Measurements from ENCODE around the gene GP1BB.
"Not testable (repeated sequence)": the region's sequence is repeated elsewhere in the genome, so short reads cannot be mapped to it uniquely, and the experiment has no call there.

Gene GP1BB

DNA sequence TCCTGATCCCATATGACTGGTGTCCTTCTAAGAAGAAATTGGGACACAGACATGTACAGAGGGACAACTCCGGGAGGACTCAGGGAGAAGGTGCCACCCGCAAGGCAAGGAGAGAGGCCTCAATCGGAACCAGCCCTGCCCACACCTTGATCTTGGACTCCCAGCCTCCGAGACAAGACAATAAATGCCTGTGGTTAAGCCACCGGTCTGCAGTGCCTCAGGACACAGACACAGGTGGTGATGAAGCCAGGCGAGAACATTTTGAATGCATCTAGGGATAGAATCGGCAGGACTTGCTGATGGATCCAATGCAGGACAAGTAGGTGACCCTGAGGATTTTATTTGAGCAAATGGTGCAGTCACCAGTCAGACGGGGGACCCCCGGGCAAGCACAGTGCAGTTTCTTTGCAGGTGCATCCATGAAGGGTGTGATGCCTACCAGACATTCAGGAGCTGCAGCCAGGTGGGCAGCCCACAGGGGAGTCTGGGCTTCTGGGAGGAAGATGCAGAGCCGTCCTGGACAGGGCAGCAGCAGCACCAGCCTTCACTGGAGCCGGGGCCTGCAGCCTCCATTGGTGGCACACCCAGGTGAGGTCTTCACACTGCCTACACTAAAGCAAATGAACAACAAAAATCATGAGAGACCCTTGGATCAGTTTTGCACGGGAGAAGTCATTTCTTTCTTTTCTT, 29.2 kb upstream of the GP1BB start:
- no peak for DNase-seq (ENCODE audit: low read depth)

DNA sequence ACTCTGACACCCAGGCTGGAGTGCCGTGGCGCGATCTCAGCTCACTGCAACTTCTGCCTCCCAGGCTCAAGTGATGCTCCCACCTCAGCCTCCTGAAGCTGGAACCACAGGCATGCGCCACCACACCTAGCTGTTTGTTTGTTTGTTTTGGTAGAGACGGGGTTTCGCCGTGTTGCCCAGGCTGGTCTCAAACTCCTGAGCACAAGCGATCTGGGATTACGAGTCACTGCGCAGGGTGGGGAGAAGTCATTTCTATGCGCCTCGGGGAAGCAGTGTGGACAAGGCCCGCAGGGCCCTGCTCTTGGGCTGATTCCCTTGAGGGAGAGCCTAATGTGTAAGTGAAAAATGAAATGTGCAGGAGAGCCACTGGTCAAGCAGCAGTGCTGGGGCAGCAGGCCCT, 28.6 kb upstream of the GP1BB start:
- DNase-seq (ENCODE audit: low read depth), result no peak

DNA sequence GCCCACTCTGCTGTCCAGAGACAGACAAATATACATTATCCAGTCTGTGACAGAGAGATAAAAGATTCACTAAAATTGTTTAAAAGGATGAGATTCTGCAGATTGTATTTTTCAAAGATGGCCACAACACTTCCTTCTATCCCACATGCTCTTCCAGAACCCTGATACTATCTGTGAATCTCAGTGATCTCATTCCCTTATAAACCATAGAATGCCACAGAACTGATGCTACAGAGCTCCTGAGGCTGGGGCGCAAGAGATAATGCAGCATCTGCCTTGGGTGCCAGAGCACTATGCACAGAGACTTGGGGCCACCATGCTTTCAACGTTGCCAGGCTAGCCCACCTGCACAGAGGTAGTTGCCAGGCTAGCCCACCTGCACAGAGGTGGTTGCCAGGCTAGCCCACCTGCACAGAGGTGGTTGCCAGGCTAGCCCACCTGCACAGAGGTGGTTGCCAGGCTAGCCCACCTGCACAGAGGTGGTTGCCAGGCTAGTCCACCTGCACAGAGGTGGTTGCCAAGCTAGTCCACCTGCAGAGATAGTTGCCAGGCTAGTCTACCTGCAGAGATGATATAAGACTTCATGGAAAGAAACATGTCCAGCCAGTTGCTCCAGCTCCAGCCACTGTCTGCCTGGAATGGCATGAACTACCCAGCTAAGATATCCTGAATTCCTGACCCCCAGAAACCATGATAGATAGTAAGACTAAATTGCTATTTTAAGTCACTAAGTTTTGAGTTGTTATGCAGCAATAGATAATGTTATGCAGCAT, 26.6 kb upstream of the GP1BB start:
- DNase-seq (ENCODE audit: low read depth), result no peak

DNA sequence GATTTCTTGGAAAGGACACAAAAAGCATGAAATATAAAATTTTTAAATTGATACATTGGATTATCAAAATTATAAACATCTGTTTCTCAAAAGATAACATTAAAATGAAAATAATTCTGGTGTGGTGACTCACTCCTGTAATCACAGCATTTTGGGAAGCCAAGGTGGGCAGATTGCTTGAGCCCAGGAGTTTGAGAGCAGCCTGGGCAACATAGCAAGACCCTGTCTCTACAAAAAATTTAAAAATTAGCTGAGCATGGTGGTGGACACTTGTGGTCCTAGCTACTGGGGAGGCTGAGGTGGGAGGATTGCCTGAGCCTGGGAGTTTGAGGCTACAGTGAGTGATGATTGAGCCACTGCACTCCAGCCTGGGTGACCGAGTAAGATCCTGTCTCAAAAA, 25.5 kb upstream of the GP1BB start:
- not testable (repeated sequence) for DNase-seq (ENCODE audit: low read depth)

DNA sequence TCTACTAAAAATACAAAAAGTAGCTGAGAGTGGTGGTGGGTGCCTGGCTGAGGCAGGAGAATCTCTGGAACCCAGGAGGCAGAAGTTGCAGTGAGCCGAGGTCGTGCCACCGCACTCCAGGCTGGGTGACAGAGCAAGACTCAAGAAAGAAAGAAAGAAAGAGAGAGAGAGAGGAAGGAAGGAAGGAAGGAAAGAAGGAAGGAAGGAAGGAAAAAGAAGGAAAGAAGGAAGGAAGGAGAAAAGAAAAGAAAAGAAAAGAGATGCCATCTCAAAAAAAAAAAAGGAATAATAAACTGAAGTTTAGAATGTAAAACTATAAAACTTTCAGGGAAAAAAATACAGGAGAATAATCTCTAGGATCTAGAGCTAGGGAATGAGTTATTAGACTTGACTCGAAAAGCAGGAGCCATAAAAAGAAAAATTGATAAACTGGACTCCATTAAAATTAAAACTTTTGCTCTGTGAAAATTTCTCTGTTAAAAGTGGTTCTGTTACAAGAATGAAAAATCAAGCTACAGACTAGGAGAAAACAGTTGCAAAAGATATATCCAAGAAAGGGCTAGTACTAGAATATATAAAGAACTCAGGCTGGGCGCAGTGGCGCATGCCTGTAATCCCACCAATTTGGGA, 22.4 kb upstream of the GP1BB start:
- no peak for DNase-seq (ENCODE audit: low read depth)

DNA sequence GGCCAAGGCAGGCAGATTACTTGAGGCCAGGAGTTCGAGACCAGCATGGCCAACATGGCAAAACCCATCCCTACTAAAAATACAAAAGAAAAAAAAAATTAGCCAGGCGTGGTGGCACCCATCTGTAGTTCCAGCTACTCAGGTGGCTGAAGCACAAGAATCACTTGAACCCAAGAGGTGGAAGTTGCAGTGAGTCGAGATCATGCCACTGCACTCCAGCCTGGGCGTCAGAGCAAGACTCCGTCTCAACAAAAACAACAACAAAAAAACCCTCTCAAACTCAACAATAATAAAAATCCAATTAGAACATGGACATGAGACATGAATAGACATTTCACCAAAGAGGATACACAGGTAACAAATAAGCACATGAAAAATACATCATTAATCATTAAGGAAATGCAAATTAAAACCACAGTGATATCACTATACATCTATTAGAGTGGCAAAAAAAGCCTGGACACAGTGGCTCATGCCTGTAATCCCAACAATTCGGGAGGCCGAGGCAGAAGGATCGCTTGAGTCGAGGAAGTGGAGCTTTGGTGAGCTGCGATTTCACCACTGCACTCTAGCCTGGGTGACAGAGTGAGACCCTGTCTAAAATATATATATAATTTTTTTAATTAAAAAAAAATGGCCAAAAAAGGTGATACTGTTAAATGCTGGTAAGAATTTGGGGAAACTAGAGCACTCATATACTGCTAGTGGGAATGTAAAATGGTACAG, 21.8 kb upstream of the GP1BB start:
- no peak for DNase-seq (ENCODE audit: low read depth)

DNA sequence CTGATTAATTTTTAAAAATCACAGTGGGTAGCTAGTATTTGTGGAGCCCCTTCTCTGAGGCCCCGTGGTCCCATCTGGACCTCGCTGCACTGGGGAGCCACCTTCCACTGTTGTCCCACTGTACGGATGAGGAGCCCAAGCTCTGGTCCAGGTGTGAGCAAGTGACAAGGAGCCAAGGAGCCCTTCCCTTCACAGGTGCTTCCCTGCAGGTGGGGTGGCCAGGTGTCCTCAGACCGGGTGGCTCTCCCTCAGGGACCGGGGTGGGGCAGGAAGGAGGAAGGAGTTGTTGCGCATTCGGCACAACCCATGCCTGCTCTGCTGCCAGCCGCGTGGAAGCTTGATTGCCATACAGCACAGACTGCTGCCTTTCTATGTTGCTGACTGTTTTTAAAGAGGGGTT, 19.5 kb upstream of the GP1BB start:
- no peak for DNase-seq (ENCODE audit: low read depth)

DNA sequence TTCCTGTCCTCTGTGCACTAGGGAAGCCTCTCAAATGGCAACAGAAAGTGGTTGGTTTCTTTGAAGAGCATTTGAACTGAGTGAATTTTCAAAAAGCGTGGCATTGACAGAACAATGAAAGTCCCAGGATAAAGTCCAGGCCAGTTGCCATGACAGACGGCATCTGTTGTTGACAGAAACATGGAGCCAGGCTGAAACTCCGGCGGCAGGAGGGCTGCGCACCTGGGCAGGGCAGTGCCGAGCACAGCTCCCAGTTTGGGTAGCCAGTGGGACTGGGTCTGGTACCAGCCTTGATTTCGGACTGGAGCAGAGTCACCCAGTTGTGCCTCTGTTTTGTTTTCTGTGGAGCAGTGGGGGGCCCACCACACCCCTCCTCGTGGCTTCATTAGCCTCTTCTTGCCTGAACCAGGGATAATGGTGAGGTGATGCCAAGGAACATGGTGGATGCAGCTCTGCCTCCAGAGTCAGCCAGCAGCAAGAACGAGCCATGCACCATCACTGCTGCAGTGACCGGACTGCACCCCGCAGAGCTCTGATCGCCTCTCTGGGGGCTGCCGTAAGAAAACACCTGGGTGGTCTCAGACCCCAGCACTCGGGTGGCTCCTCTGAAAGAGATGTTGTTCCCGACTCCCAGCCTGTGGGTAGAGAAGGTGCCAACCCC, 18.9 kb upstream of the GP1BB start:
- DNase-seq (ENCODE audit: low read depth), result no peak

DNA sequence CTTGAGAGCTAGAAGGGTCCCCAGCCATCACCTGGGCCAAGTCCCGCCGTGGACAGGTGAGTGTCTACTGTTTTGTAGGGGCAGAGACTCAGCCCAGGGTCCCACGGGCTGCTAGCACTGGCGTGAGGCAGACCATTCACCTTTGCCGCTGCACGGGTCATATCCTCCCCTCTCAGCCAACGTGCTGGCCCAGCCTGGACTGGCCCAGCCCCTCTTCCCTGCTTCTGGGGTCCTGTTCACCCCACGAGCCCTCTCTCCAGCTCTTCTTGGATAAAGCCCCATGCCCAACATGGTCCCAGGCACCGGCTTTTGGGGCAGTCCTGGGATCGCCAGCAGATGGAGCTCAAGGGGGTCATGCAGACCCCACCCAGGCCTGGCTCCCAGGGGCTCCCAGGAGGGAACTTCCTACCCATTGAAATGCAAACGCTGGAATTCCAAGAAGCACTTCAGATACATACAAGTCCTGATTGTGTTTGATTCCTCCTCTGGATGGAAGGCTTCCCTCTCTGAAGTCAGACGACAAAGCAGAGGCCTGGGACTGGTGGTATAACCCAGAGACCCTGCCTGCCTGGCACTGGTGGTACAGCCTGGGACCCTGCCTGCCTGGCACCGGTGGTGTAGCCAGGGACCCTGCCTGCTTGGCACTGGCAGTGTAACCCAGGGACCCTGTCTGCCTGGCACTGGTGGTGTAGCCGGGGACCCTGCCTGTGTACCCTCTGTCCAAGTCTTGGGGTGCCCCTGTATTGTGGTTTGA, 18.0 kb upstream of the GP1BB start:
- DNase-seq (ENCODE audit: low read depth), result no peak

DNA sequence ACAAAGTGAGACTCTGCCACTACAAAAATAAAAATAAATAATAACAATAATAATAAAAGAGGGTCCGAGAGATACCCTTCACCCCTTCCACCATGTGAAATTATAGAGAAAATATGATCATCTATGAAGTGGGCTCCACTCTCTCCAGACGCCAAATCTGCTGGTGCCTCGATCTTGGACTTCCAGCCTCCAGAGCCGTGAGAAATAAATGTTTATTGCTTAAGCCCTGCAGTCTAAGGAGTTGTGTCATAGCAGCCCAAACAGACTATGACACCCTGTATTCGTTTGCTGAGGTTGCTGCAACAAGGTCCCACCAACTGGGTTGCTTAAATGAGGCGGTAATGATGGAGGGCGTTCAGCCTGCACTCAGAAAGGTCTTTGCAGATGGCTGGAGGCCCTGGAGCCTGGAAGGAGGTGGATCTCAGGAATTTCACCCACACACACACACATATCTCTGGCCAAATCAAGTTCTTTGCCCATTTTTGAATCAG, 16.6 kb upstream of the GP1BB start:
- no peak for DNase-seq (ENCODE audit: low read depth)

DNA sequence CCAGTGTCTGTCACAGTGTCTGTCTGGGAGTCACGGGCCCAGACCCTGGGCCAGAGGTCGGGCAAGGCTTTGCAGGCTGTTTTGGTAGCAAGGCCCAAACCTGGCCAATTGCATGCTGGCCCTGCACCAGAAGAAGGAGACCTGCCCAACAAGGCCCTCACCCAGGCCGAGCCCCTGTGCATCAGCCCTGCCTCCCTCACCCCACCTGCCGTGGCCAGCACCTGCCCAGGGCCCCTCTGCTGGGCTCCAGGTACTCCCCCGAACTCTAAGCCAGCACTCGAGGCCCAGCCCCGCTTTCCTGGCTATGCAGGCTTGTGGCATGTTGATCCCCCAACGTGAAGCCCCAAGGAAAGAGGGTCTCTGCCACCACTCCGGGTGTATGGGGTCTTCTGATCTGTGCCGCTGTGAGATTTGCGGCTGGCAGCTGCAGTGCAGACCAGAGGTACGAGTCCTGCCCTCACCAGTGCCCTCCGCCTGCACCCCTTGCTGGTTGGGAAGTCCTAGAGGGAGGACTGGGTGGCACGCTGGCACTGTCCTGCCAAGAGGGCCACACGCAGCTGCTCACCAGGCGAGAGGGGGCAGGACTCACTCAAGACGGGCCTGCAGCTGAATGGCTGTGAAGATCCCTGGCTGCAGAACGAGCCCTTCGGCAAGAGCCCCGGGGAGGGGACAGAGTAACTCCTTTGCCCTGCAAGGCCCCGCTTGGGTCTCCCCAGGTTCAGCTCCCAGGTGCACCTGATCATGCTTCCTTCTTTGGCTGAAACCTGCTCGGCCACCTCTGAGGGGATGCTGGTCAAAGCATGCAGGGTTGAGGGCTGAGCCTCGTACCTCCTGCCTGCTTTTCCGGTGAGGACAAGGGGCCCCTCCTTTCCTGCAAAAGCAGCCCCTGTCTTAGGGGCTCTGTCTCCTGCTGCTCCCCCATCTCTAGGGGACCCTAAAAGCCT, 15.7 kb upstream of the GP1BB start:
- no peak for DNase-seq (ENCODE audit: low read depth)

DNA sequence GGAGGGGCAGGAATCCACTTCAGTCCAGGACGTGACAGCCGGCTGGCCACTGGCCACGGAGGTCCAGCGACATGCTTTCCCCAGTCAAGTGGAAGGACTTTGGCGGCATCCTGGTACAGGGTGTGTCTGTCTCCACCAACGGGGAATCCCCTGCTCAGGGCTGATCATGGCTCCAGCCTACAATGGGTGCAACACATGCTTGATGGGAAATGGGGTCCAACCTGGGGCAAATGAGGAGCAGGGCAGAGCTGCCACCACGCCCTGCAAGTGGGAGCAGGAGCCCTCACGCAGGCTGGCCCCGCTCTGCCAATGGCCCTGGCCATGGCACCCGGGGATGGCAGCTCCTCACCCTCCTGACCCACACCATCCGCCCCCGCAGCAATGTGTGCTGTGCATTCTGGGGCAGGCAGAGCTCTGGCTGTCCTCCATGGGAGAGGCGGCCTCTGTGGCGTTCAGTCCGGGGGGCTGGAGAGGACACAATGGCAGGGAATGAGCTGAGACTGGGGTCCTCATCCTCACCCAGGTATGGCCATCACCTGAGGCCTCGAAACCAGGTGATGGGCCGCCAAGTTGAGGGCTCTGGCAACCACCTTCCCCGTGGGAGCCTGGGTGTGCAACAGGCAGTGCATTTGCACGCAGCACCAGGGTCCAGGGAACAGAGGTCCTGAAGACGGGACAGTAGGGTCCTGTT, 14.9 kb upstream of the GP1BB start:
- DNase-seq (ENCODE audit: low read depth), result no peak

DNA sequence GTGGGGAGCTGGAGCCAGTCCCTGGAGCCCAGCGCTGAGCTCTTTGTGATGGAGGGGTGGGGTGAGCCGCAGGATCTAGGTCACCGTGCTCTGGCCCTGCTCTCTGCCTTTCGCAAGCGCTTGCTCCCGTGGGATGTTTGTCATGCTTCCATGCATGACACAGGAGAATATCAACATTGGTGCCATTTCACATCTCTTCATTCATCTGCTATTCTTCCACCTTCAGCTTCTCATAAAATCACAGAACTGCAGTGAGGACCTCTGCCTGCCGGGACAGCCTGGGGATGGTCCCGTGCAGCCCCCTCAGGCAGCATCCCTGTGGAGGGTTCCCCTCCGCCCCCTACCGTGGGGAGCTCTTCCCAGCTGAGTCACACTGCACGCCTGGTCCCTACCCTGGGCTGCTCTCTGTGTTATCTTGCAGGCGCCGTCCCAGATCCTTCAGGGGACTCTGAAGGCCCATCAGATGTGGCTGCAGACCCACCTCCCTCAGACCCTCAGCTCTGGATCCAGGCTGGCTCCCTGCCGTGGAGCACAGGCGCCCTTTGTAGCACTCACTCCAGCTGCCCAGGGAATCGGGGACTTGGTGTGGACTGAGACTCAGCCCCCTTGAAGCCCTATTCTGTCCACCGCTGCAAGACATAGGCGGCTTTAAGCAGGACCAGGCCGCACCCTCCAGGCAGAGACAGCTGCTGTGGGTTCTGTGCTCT, 14.1 kb upstream of the GP1BB start:
- DNase-seq (ENCODE audit: low read depth), result no peak

DNA sequence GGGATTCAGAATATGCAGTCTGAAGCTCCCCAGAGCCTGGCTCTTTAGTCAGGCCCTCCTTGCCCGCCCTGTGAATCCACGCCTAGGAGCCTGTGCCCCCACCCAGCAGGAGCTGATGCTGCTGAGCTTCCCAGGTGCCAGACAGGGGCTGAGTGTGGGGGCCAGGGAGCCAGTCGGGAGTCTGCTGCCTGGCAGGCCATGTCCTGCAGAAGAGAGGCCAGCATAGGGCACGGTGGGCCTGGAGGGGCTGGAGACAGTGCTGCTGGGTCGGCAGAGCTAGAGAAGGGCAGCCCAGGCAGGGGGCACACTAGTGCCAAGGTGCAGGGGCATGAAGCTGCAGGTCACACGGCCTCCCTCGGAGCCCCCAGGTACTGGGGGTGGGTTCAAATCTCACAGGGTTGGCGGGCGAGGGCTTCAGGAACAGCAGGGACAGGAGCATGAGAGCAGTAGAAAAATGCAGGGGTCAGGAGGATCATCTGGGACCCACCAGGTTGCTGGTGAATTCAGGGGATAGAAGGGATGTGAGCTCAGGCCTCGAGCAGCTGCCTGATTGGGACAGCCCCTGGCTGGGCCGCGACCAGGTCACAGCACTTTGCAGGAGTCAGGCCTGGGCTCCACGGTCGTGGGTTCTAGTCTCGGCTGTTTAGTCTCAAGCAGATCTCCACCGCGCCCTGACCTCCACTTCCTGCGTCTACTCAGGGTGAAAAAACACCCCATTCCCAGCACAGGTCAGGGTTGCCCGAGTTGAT, 13.1 kb upstream of the GP1BB start:
- DNase-seq (ENCODE audit: low read depth), result no peak

DNA sequence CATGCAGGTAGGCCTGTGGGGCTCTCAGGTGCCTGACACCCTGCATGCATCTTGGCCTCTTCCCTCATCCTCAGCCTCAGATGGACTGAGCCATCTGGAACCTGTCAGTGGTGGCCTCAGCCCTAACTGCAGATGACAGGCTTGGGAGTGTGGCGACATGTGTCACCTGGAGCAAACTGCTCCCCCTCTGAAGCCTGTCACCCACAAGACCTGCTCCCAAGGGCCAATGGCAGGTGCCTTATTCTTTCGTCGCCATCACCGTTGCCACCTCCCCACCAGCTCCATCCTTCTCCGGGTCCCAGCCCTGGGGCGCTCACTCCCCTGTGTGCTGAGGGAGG, 12.6 kb upstream of the GP1BB start:
- DNase-seq (ENCODE audit: low read depth), result no peak

DNA sequence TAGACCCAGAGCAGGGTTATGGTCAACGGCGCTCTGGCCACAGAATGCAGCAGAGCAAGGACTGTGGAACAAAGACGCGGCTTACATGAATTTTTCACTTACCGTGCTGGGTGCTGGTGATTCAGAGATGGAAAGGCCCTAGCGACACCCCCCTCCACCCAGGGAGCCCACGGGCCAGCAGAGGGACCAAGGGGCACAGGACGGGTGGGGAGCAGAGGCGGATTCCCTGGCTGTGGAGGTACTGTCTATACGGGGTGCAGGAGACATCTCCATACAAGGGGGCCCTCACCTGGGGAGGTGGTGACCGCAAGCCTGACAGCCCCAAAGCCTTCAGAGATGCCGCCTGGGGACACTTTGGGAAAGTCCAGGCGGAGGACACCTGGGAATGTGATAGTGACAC, 10.1 kb upstream of the GP1BB start:
- no peak for DNase-seq (ENCODE audit: low read depth)

DNA sequence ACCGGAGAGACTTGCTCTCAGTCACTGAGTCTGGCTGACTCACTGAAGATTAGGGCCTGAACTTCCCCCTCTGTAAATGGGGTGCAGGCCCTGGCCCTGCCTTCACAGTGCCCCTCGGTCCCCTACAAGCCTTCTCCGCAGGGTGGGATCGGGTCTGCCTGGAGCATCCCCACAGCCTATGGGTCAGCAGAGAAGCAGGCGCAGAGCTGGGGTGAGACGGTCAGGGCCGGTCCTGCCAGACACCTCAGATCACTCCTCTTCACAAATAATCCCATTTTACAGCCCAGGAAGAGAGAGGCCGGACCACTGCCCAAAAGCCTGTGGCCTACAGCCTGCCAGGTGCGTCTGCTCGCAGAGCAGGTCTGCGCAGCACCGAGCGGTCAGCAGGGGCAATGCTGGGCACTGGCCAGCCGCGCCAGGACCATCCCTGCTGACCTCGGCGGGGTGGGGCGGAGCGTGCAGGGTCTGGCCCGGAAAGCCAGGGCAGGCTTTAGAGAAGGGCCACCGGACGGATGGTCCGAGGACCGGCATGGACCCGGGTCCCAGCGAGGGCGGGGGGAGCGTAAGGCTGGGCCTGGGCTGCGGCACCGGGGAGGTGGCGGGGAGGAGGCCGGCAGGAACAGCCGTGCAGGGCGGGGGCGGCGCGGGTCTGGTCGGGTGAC, 9.6 kb upstream of the GP1BB start:
- no peak for DNase-seq (ENCODE audit: low read depth)

Data from activated T-helper 1 cell treated with Interleukin-2 at 50 U/mL for 16 hours (primary cell).